Natural killer cell treated with Interleukin-12 subunit alpha and Interleukin-12 subunit beta and Interleukin-15 and Interleukin-18, amount 100 ng/mL, for 72 hours (primary cell): ENCODE measurements around the gene GMIP. TPM values are rescaled to one million over a fixed set of nuclear protein-coding genes. Genes with fewer than 3 reads are reported as not detected.
"Not testable (repeated sequence)": the region's sequence is repeated elsewhere in the genome, so short reads cannot be mapped to it uniquely, and the experiment has no call there.

Experiments used
- ATAC-seq, 2 donors: fragments of 150-1000 bp; cut with Tn5 transposase in 1 of 2; sonication (Bioruptor Pico), chemical (Tn5 transposase) in 1 of 2; 2 replicates each; pipeline ENCODE4 v1.10.0; 2021
- DNase-seq: peaks from one replicate; pipeline ENCODE4 v3.0.0; 2022; ENCODE audit warnings: low spot score
- H3K27ac Mint-ChIP-seq, 2 donors: 1 replicate in 1 of 2; 2 replicates in 1 of 2; pipeline ENCODE4 v1.8.0; 2022; ENCODE audit warnings: mixed read lengths in 2 of 2, mild to moderate bottlenecking in 1 of 2, moderate library complexity in 1 of 2
- H3K27me3 Mint-ChIP-seq, 2 donors: 1 replicate in 1 of 2; 2 replicates in 1 of 2; pipeline ENCODE4 v1.8.0; 2022; ENCODE audit warnings: mixed read lengths in 2 of 2
- H3K36me3 Mint-ChIP-seq: one replicate; pipeline ENCODE4 v1.8.0; 2022; ENCODE audit warnings: mixed read lengths
- H3K4me1 Mint-ChIP-seq, 2 donors: 1 replicate in 1 of 2; 2 replicates in 1 of 2; pipeline ENCODE4 v1.8.0; 2022; ENCODE audit warnings: low read depth in 2 of 2, mixed read lengths in 2 of 2, mild to moderate bottlenecking in 1 of 2
- H3K4me3 Mint-ChIP-seq: one replicate; pipeline ENCODE4 v1.8.0; 2022; ENCODE audit warnings: mixed read lengths
- H3K9me3 Mint-ChIP-seq: 2 replicates; pipeline ENCODE4 v1.8.0; 2022; ENCODE audit warnings: mixed read lengths
- total RNA-seq, 2 donors: library from RNA; stranded (reverse); gene quantifications; one replicate each; pipeline ENCODE4 v1.2.3, GENCODE V29; 2022

GMIP gene
- total RNA-seq, 2 donors from 2014 or later = 87.2 to 112 TPM

- H3K9me3 Mint-ChIP-seq, H3K27me3 Mint-ChIP-seq, H3K36me3 Mint-ChIP-seq, H3K4me3 Mint-ChIP-seq, DNase-seq, ATAC-seq, H3K27ac Mint-ChIP-seq: not testable (repeated sequence)
- H3K4me1 Mint-ChIP-seq = peaks cover 31 to 37% of the 10 kb centered on the region in 2 donors
These were observed 22.0 kb upstream of the GMIP start for GRCh38 chr19:19665420-19665948.

GRCh38 chr19:19663256-19664120, 20.0 kb upstream of the GMIP start, which contains the start of gene ATP13A1:
Gene ATP13A1, minus strand, starts transcription at chr19:19663676. Its CDS starts 10 bp downstream, at chr19:19663666.
- H3K9me3 Mint-ChIP-seq = no peaks in the 10 kb centered on the region
- no peaks in the 10 kb centered on the region for H3K27me3 Mint-ChIP-seq
- peaks cover 27 to 29% of the 10 kb centered on the region in 2 donors for H3K4me1 Mint-ChIP-seq
- ATAC-seq = peak; percentile 86 to 93
- H3K27ac Mint-ChIP-seq = peak within 1 kb of the TSS; percentile 86 to 89
- no peaks in the 10 kb centered on the region for H3K36me3 Mint-ChIP-seq
- peak; percentile 96 for DNase-seq
- H3K4me3 Mint-ChIP-seq = peak within 1 kb of the TSS; percentile 87

GRCh38 chr19:19662871-19663255, 19.4 kb upstream of the GMIP start:
- ATAC-seq = peak in 1 of 2 donors; percentile 15
- DNase-seq = no peak
- H3K9me3 Mint-ChIP-seq = no peaks in the 10 kb centered on the region
- H3K36me3 Mint-ChIP-seq = peaks cover 5% of the 10 kb centered on the region
- H3K4me3 Mint-ChIP-seq = peak overlapping the region; percentile 87
- peaks cover 21 to 22% of the 10 kb centered on the region in 2 donors for H3K4me1 Mint-ChIP-seq
- H3K27ac Mint-ChIP-seq = peak overlapping the region; percentile 86 to 89
- H3K27me3 Mint-ChIP-seq = no peaks in the 10 kb centered on the region

GRCh38 chr19:19662344-19662743, 18.9 kb upstream of the GMIP start:
- ATAC-seq = no peak
- H3K36me3 Mint-ChIP-seq = peaks cover 5% of the 10 kb centered on the region
- H3K4me1 Mint-ChIP-seq = peaks cover 19 to 21% of the 10 kb centered on the region in 2 donors

GRCh38 chr19:19661675-19662251, 18.3 kb upstream of the GMIP start:
- DNase-seq (no peak), ATAC-seq (peak in 1 of 2 donors; percentile 15)
- H3K27ac Mint-ChIP-seq = peak overlapping the region; percentile 86 to 89
- no peaks in the 10 kb centered on the region for H3K9me3 Mint-ChIP-seq
- H3K4me3 Mint-ChIP-seq = peak overlapping the region; percentile 87
- no peaks in the 10 kb centered on the region for H3K27me3 Mint-ChIP-seq
- H3K4me1 Mint-ChIP-seq = peaks cover 19 to 21% of the 10 kb centered on the region in 2 donors
- peaks cover 5% of the 10 kb centered on the region for H3K36me3 Mint-ChIP-seq

More at GRCh38 chr19:19662344-19662743, 18.9 kb upstream of the GMIP start:
- no peak for DNase-seq
- H3K27me3 Mint-ChIP-seq = no peaks in the 10 kb centered on the region
- peak overlapping the region; percentile 87 for H3K4me3 Mint-ChIP-seq
- H3K9me3 Mint-ChIP-seq = no peaks in the 10 kb centered on the region
- H3K27ac Mint-ChIP-seq = peak overlapping the region; percentile 86 to 89

- DNase-seq = no peak
- no peaks in the 10 kb centered on the region for H3K27me3 Mint-ChIP-seq
- no peaks in the 10 kb centered on the region for H3K9me3 Mint-ChIP-seq
- peaks cover 19 to 21% of the 10 kb centered on the region in 2 donors for H3K4me1 Mint-ChIP-seq
- no peak for ATAC-seq
- peaks cover 5% of the 10 kb centered on the region for H3K36me3 Mint-ChIP-seq
- peak overlapping the region; percentile 86 to 89 for H3K27ac Mint-ChIP-seq
- peak overlapping the region; percentile 87 for H3K4me3 Mint-ChIP-seq
These were observed 17.8 kb upstream of the GMIP start for GRCh38 chr19:19661141-19661674.

GRCh38 chr19:19659646-19660245, 16.3 kb upstream of the GMIP start:
- ATAC-seq = no peak
- Mint-ChIP-seq H3K4me1 (peaks cover 19 to 25% of the 10 kb centered on the region in 2 donors), H3K4me3 (no peak overlapping the region), H3K9me3 (no peaks in the 10 kb centered on the region), H3K27ac (no peak overlapping the region), H3K36me3 (peaks cover 5% of the 10 kb centered on the region), H3K27me3 (no peaks in the 10 kb centered on the region)
- no peak for DNase-seq

- no peak overlapping the region for H3K4me3 Mint-ChIP-seq
- ATAC-seq (no peak), DNase-seq (no peak)
- H3K9me3 Mint-ChIP-seq = no peaks in the 10 kb centered on the region
- peaks cover 11% of the 10 kb centered on the region for H3K36me3 Mint-ChIP-seq
- peaks cover 21 to 24% of the 10 kb centered on the region in 2 donors for H3K4me1 Mint-ChIP-seq
- no peak overlapping the region for H3K27ac Mint-ChIP-seq
- no peaks in the 10 kb centered on the region for H3K27me3 Mint-ChIP-seq
These were observed 13.9 kb upstream of the GMIP start for GRCh38 chr19:19657397-19657783.

- Mint-ChIP-seq H3K27ac (no peak overlapping the region), H3K4me3 (no peak overlapping the region), H3K36me3 (peaks cover 11% of the 10 kb centered on the region), H3K9me3 (no peaks in the 10 kb centered on the region), H3K27me3 (no peaks in the 10 kb centered on the region), H3K4me1 (peaks cover 14 to 19% of the 10 kb centered on the region in 2 donors)
- DNase-seq (no peak), ATAC-seq (no peak)
These were observed 13.3 kb upstream of the GMIP start for GRCh38 chr19:19656451-19657396.

- Mint-ChIP-seq H3K4me1 (peaks cover 6 to 10% of the 10 kb centered on the region in 2 donors), H3K4me3 (no peak overlapping the region), H3K9me3 (no peaks in the 10 kb centered on the region), H3K27me3 (no peaks in the 10 kb centered on the region), H3K36me3 (peaks cover 11% of the 10 kb centered on the region), H3K27ac (no peak overlapping the region)
- no peak for ATAC-seq
- DNase-seq = no peak
These were observed 12.3 kb upstream of the GMIP start for GRCh38 chr19:19655641-19656343.

- no peak overlapping the region for H3K4me3 Mint-ChIP-seq
- no peaks in the 10 kb centered on the region for H3K9me3 Mint-ChIP-seq
- DNase-seq (no peak), ATAC-seq (no peak)
- H3K27ac Mint-ChIP-seq = no peak overlapping the region
- peaks cover 11% of the 10 kb centered on the region for H3K36me3 Mint-ChIP-seq
- peaks cover 6 to 10% of the 10 kb centered on the region in 2 donors for H3K4me1 Mint-ChIP-seq
- no peaks in the 10 kb centered on the region for H3K27me3 Mint-ChIP-seq
These were observed 11.7 kb upstream of the GMIP start for GRCh38 chr19:19655051-19655594.

- Mint-ChIP-seq H3K36me3 (peaks cover 11% of the 10 kb centered on the region), H3K27me3 (no peaks in the 10 kb centered on the region), H3K9me3 (no peaks in the 10 kb centered on the region), H3K27ac (no peak overlapping the region), H3K4me1 (peaks cover 6 to 10% of the 10 kb centered on the region in 2 donors), H3K4me3 (no peak overlapping the region)
- ATAC-seq = no peak
- no peak for DNase-seq
These were observed 11.0 kb upstream of the GMIP start for GRCh38 chr19:19654441-19654840.
